Tibial nerve (tissue), 4 donors: ENCODE results near the gene SBK2.

Experiments
- EP300 ChIP-seq, 2 donors: sonication (generic); formaldehyde crosslinking; IDR thresholded peaks; one replicate each; pipeline ENCODE4 v1.6.1; 2017; ENCODE audit warnings: antibody characterized with exemption in 2 of 2, mild to moderate bottlenecking in 1 of 2
- POLR2A ChIP-seq, 2 donors: fragments of 450-650 bp; IDR thresholded peaks; one replicate each; pipeline ENCODE4 v1.6.1; 2017; ENCODE audit warnings: antibody characterized with exemption in 2 of 2, mild to moderate bottlenecking in 2 of 2, moderate library complexity in 2 of 2
- TF ChIP-seq, protein P1 (sequence below), 5 experiments: fragments of 200-600 bp in 3 of 5; fragments of 450-650 bp in 2 of 5; sonication (generic) in 3 of 5; IDR thresholded peaks; one replicate each; pipeline ENCODE4 v1.5.1; 2016 to 2019; ENCODE audit warnings: antibody characterized with exemption in 5 of 5, mild to moderate bottlenecking in 3 of 5, moderate library complexity in 2 of 5

GRCh38 chr19:55504252-55504603, 32.7 kb downstream of the SBK2 start:
- TF ChIP-seq EP300 (IDR thresholded peaks at IDR 0.05) (no peak), POLR2A (IDR thresholded peaks at IDR 0.05) (no peak)
- TF ChIP-seq, protein P1, sequence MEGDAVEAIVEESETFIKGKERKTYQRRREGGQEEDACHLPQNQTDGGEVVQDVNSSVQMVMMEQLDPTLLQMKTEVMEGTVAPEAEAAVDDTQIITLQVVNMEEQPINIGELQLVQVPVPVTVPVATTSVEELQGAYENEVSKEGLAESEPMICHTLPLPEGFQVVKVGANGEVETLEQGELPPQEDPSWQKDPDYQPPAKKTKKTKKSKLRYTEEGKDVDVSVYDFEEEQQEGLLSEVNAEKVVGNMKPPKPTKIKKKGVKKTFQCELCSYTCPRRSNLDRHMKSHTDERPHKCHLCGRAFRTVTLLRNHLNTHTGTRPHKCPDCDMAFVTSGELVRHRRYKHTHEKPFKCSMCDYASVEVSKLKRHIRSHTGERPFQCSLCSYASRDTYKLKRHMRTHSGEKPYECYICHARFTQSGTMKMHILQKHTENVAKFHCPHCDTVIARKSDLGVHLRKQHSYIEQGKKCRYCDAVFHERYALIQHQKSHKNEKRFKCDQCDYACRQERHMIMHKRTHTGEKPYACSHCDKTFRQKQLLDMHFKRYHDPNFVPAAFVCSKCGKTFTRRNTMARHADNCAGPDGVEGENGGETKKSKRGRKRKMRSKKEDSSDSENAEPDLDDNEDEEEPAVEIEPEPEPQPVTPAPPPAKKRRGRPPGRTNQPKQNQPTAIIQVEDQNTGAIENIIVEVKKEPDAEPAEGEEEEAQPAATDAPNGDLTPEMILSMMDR (IDR thresholded peaks at IDR 0.05): no peak
